ENCODE data around the gene PCDHGA5.

PCDHGA5 gene

GRCh38 chr5:141412854-141413539, 49.0 kb downstream of the PCDHGA5 start, which contains the start of gene PCDHGA10:
Gene PCDHGA10 (plus strand): TSS chr5:141412987. CDS start chr5:141413176, 189 bp downstream.
- in situ Hi-C loops (cut with MboI; ENCODE audit: low sequenced_read_pairs), result loop anchor here (10.0 kb wide), 2 partner anchors 112 to 142 kb away; no protein-coding TSS in a partner anchor

DNA sequence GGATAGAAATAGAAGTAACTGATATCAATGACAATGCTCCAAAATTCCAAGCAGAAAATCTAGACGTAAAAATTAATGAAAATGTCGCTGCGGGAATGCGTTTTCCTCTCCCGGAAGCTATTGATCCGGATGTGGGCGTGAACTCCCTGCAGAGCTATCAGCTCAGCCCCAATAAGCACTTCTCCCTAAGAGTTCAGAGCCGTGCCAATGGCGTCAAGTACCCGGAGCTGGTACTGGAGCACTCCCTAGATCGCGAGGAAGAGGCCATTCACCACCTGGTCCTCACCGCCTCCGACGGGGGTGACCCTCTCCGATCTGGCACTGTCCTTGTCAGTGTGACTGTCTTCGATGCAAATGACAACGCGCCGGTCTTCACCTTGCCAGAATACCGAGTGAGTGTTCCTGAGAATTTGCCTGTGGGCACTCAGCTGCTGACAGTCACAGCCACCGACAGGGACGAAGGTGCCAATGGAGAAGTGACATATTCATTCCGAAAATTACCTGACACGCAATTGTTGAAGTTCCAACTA, 49.6 kb downstream of the PCDHGA5 start:
- in situ Hi-C loops (cut with MboI; ENCODE audit: low sequenced_read_pairs), result loop anchor here (10.0 kb wide), 2 partner anchors 111 to 141 kb away; no protein-coding TSS in a partner anchor

- in situ Hi-C loops (cut with MboI; ENCODE audit: low sequenced_read_pairs), result loop anchor here (10.0 kb wide), 2 partner anchors 110 to 140 kb away; no protein-coding TSS in a partner anchor
Observed at GRCh38 chr5:141414548-141415274, 50.7 kb downstream of the PCDHGA5 start.

DNA sequence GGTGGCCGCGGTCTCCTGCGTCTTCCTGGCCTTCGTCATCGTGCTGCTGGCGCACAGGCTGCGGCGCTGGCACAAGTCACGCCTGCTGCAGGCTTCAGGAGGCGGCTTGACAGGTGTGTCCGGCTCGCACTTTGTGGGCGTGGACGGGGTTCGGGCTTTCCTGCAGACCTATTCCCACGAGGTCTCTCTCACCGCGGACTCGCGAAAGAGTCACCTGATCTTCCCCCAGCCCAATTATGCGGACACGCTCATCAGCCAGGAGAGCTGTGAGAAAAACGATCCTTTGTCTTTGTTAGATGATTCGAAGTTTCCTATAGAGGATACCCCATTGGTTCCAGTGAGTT, 51.3 kb downstream of the PCDHGA5 start:
- in situ Hi-C loops (cut with MboI; ENCODE audit: low sequenced_read_pairs), result loop anchor here (10.0 kb wide), 2 partner anchors 110 to 140 kb away; no protein-coding TSS in a partner anchor
